HCT116 (cell line): ENCODE results near the gene TSPAN15. TPM values are rescaled to one million over a fixed set of nuclear protein-coding genes. Genes with fewer than 3 reads are reported as not detected.

Experiments
- ATAC-seq: fragments of 200-7000 bp; cut with Tn5 transposase; 2 replicates; pipeline ENCODE4 v1.9.1; 2020; ENCODE audit warnings: mild to moderate bottlenecking, moderate library complexity
- BruUV-seq: library from RNA; stranded (reverse); fragments of 400-500 nt; replicated peaks from 2 replicates; lab custom pipeline; 2021; lab: Mats Ljungman, UMichigan
- CTCF ChIA-PET: fragments of 300-600 bp; sonication (Branson Sonifier 250); formaldehyde crosslinking; loops from one replicate; lab custom pipeline; 2021; ENCODE audit warnings: antibody characterized with exemption; lab: Charles Lee
- POLR2A ChIA-PET: fragments of 300-600, 350-600 bp; sonication (Branson Sonifier 250); formaldehyde crosslinking; loops from one replicate; lab custom pipeline; 2021; ENCODE audit warnings: antibody characterized with exemption; lab: Charles Lee
- RAD21 ChIA-PET, 2 experiments: fragments of 300-600 bp; sonication (Branson Sonifier 250); formaldehyde crosslinking; loops; one replicate each; lab custom pipeline; 2023; ENCODE audit warnings: low total read pairs in 2 of 2; ENCODE audit not compliant: uncharacterized antibody in 2 of 2, unreplicated experiment in 2 of 2, low non-redundant PET in 1 of 2; lab: Charles Lee
- DNase-seq: peaks from one replicate; pipeline ENCODE4 v3.0.0-alpha.2; 2010; ENCODE audit warnings: low read depth, low spot score
- H2AFZ ChIP-seq: fragments of 200-600 bp; shearing (Covaris generic), sonication (generic); 2 replicates; pipeline ENCODE4 v1.6.1; 2017; ENCODE audit warnings: low read depth, mixed run types, mixed read lengths, antibody characterized with exemption, low read length; ENCODE audit not compliant: poor library complexity, severe bottlenecking
- H3K27ac ChIP-seq: 2 replicates; pipeline ENCODE4 v1.5.1; 2012; ENCODE audit warnings: low read depth, low read length
- H3K27me3 ChIP-seq: fragments of 200-600 bp; sonication (generic); 2 replicates; pipeline ENCODE4 v1.6.1; 2016; ENCODE audit warnings: mixed run types, low read length, mixed read lengths; ENCODE audit not compliant: insufficient read depth
- H3K36me3 ChIP-seq, 2 experiments: fragments of 200-500 bp in 1 of 2; fragments of 200-600 bp in 1 of 2; sonication (Bioruptor generic) in 1 of 2; sonication (generic) in 1 of 2; 2 replicates each; pipeline versions ENCODE4 v1.5.1 to v1.6.1; 2014 to 2016; ENCODE audit warnings: low read length in 2 of 2, inconsistent platforms in 1 of 2, mixed read lengths in 1 of 2, mixed run types in 1 of 2; ENCODE audit not compliant: insufficient read depth in 2 of 2, control insufficient read depth in 1 of 2
- H3K4me1 ChIP-seq, 2 experiments: fragments of 200-600 bp in 1 of 2; sonication (generic) in 1 of 2; 2 replicates each; pipeline versions ENCODE4 v1.5.1 to v1.6.1; 2012 to 2017; ENCODE audit warnings: low read length in 2 of 2, inconsistent platforms in 1 of 2, mild to moderate bottlenecking in 1 of 2, mixed read lengths in 1 of 2, mixed run types in 1 of 2, moderate library complexity in 1 of 2; ENCODE audit not compliant: insufficient read depth in 2 of 2, control insufficient read depth in 1 of 2
- H3K4me2 ChIP-seq: fragments of 200-600 bp; sonication (generic); 2 replicates; pipeline ENCODE4 v1.6.1; 2017; ENCODE audit warnings: mixed run types, low read length, mixed read lengths
- H3K4me3 ChIP-seq, 2 experiments: fragments of 200-600 bp in 1 of 2; sonication (generic) in 1 of 2; replicated peaks in 1 of 2; 2 replicates each; pipeline ENCODE4 v1.5.1; 2011 to 2016; ENCODE audit warnings: low read length in 2 of 2, control low read depth in 1 of 2, low read depth in 1 of 2, mild to moderate bottlenecking in 1 of 2, mixed read lengths in 1 of 2, mixed run types in 1 of 2
- H3K79me2 ChIP-seq: fragments of 200-600 bp; sonication (generic); 2 replicates; pipeline ENCODE4 v1.6.1; 2017; ENCODE audit warnings: mild to moderate bottlenecking, mixed run types, low read length, moderate library complexity, mixed read lengths; ENCODE audit not compliant: insufficient read depth
- H3K9ac ChIP-seq: fragments of 200-600 bp; sonication (generic); 2 replicates; pipeline ENCODE4 v1.6.1; 2016; ENCODE audit warnings: low read length, mixed read lengths
- H3K9me2 ChIP-seq: fragments of 200-600 bp; sonication (generic), shearing (Covaris generic); 2 replicates; pipeline ENCODE4 v1.6.1; 2017; ENCODE audit warnings: mixed run types, mild to moderate bottlenecking, moderate library complexity; ENCODE audit not compliant: insufficient read depth
- H3K9me3 ChIP-seq, 2 experiments: fragments of 200-500 bp in 1 of 2; fragments of 200-600 bp in 1 of 2; sonication (Bioruptor generic) in 1 of 2; sonication (generic) in 1 of 2; 2 replicates each; pipeline ENCODE4 v1.6.1; 2014 to 2017; ENCODE audit warnings: low read length in 2 of 2, mixed read lengths in 2 of 2, inconsistent platforms in 1 of 2, low read depth in 1 of 2, mild to moderate bottlenecking in 1 of 2, mixed run types in 1 of 2, moderate library complexity in 1 of 2; ENCODE audit not compliant: control insufficient read depth in 1 of 2, insufficient read depth in 1 of 2
- H4K20me1 ChIP-seq: fragments of 200-600 bp; sonication (generic), shearing (Covaris generic); 2 replicates; pipeline ENCODE4 v1.6.1; 2017; ENCODE audit warnings: mixed run types, mild to moderate bottlenecking, moderate library complexity; ENCODE audit not compliant: insufficient read depth
- ATF3 ChIP-seq: IDR thresholded peaks from 2 replicates; pipeline ENCODE4 v1.6.1; 2012
- EZH2 ChIP-seq: fragments of 200-600 bp; sonication (generic); IDR thresholded peaks from 2 replicates; pipeline ENCODE4 v1.6.1; 2017; ENCODE audit warnings: antibody characterized with exemption, mixed run types
- EZH2phosphoT487 ChIP-seq: fragments of 200-600 bp; IDR thresholded peaks from 2 replicates; pipeline ENCODE4 v1.6.1; 2018; ENCODE audit warnings: antibody characterized with exemption, borderline replicate concordance
- FOSL1 ChIP-seq: IDR thresholded peaks from 2 replicates; pipeline ENCODE4 v1.6.1; 2012; ENCODE audit warnings: low read depth
- JUND ChIP-seq: IDR thresholded peaks from 2 replicates; pipeline ENCODE4 v1.6.1; 2012
- MAX ChIP-seq: IDR thresholded peaks from 2 replicates; pipeline ENCODE4 v1.6.1; 2012
- POLR2A ChIP-seq: IDR thresholded peaks from 2 replicates; pipeline ENCODE4 v1.7.0; 2011; ENCODE audit warnings: borderline replicate concordance; ENCODE audit not compliant: insufficient read depth, insufficient read length; ENCODE audit errors: extremely low read depth
- POLR2AphosphoS5 ChIP-seq: IDR thresholded peaks from 2 replicates; pipeline ENCODE4 v1.6.1; 2011; ENCODE audit warnings: mild to moderate bottlenecking, low read depth, low read length, moderate library complexity
- RAD21 ChIP-seq: IDR thresholded peaks from 2 replicates; pipeline ENCODE4 v1.6.1; 2012; ENCODE audit warnings: low read depth, mild to moderate bottlenecking
- SP1 ChIP-seq: IDR thresholded peaks from 2 replicates; pipeline ENCODE4 v1.6.1; 2012; ENCODE audit warnings: low read depth
- TCF7L2 ChIP-seq: IDR thresholded peaks from 2 replicates; pipeline ENCODE4 v1.7.0; 2011; ENCODE audit warnings: borderline replicate concordance, inconsistent platforms; ENCODE audit not compliant: insufficient read depth, insufficient read length; ENCODE audit errors: extremely low read depth
- intact Hi-C: fragments of 100-400 bp; cut with micrococcal nuclease; formaldehyde crosslinking; loops from 2 replicates; pipeline ENCODE4 v1.10.0; 2022
- total RNA-seq: library from RNA; stranded (reverse); gene quantifications from one replicate; pipeline ENCODE4 v1.2.1, GENCODE V29; 2021; ENCODE audit not compliant: unreplicated experiment

Gene TSPAN15
- total RNA-seq, 1 experiment from 2014 or later: 16.0 TPM

GRCh38 chr10:69456880-69457693 lies 5.8 kb downstream of the TSPAN15 start:
- peak; percentile 35; the same call in 1 of the 2 replicates for TF ChIP-seq SP1
- peak; percentile 62 for TF ChIP-seq FOSL1
- no peak for TF ChIP-seq ATF3
- TF ChIP-seq JUND: peak; percentile 42; the same call in 1 of the 2 replicates
- no peak for TF ChIP-seq POLR2AphosphoS5
- no peak for TF ChIP-seq EZH2
- TF ChIP-seq MAX: peak; percentile 53; the same call in 1 of the 2 replicates
- TF ChIP-seq, all 23 proteins: peak for 4
- peak overlapping the region; percentile 23 for H3K9ac ChIP-seq
- ChIA-PET CTCF (no interaction called here), RAD21 (no interaction called here), POLR2A (interaction anchor here (1.4 kb wide), 1 partner anchor 10 kb away, joined by 4 read pairs; no protein-coding TSS in a partner anchor)
- peaks cover 4% of the 10 kb centered on the region; the same call in 1 of the 2 replicates for H3K79me2 ChIP-seq
- no TSS peak for BruUV-seq
- ATAC-seq: peak; percentile 21; the same call in 1 of the 2 replicates
- H3K9me3 ChIP-seq: no peaks in the 10 kb centered on the region
- H4K20me1 ChIP-seq: no peaks in the 10 kb centered on the region
- DNase-seq: no peak
- H3K4me1 ChIP-seq: peaks cover 48 to 57% of the 10 kb centered on the region in 2 experiments
- 0 out of 4 replicates have a peak, but pooled peaks cover 0 to 3% of the 10 kb centered on the region in 2 experiments for H3K36me3 ChIP-seq
- H3K4me2 ChIP-seq: peak overlapping the region; percentile 85
- intact Hi-C loops: loop anchor here (10.0 kb wide), 1 partner anchor 48 kb away; no protein-coding TSS in a partner anchor
- no peak overlapping the region; the same call in 1 of the 2 replicates for H3K27ac ChIP-seq
- H3K27me3 ChIP-seq: no peaks in the 10 kb centered on the region
- H2AFZ ChIP-seq: no peak overlapping the region
- peak overlapping the region in 1 of 2 experiments; percentile 9; a peak in 1 of 4 replicates for H3K4me3 ChIP-seq
- no peaks in the 10 kb centered on the region for H3K9me2 ChIP-seq

DNA sequence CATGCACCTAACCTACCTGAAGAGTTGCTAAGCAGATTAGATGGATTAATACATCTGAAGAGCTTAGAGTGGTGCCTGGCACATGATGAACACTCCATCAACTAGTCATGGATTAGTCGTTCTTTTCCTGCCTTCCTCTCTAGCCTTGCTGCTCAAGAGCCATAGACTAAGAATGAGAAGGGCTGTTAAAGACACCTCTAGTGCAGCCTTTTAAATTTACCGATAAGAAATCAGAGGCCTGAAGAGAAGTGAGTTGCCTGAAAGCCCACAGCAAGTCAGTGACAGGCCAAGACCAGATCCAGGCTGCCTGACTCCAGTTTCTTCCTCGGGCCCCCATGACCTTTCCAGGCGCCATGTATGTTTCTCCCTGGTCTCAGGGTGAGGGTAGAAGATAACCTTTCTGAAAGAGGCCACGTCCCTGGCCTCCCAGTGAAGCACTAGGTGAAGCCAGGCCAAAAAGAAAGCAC lies 6.5 kb downstream of the TSPAN15 start:
- peak overlapping the region; percentile 85 for H3K4me2 ChIP-seq

More for the DNA sequence above, 6.5 kb downstream of the TSPAN15 start:
- no peak for ATAC-seq
- no peak for DNase-seq
- Histone ChIP-seq H3K27ac (peak overlapping the region; percentile 69), H3K9me2 (no peaks in the 10 kb centered on the region), H3K4me1 (peaks cover 42 to 50% of the 10 kb centered on the region in 2 experiments), H3K36me3 (0 out of 4 replicates have a peak, but pooled peaks cover 0 to 3% of the 10 kb centered on the region in 2 experiments), H2AFZ (no peak overlapping the region), H3K4me3 (peak overlapping the region in 1 of 2 experiments; percentile 52; a peak in 1 of 4 replicates), H3K27me3 (no peaks in the 10 kb centered on the region), H4K20me1 (no peaks in the 10 kb centered on the region), H3K9me3 (no peaks in the 10 kb centered on the region), H3K79me2 (no peaks in the 10 kb centered on the region; the same call in 1 of the 2 replicates), H3K9ac (peak overlapping the region; percentile 51)
- POLR2A ChIA-PET: interaction anchor here (1.4 kb wide), 1 partner anchor 11 kb away, joined by 4 read pairs; no protein-coding TSS in a partner anchor
- BruUV-seq: no TSS peak
- intact Hi-C loops: loop anchor here (10.0 kb wide), 1 partner anchor 47 kb away; no protein-coding TSS in a partner anchor
- RAD21 ChIA-PET: no interaction called here
- TF ChIP-seq FOSL1 (no peak), MAX (no peak), EZH2phosphoT487 (no peak), ATF3 (no peak), TCF7L2 (no peak), POLR2A (no peak), RAD21 (no peak)
- CTCF ChIA-PET: no interaction called here
